ENCODE results near the gene TMC5. TPM values are rescaled to one million over a fixed set of nuclear protein-coding genes. Genes with fewer than 3 reads are reported as not detected.

TMC5 gene
- total and polyA plus RNA-seq, 2 experiments from 2014 or later, result 2.3 to 4.8 TPM

DNA sequence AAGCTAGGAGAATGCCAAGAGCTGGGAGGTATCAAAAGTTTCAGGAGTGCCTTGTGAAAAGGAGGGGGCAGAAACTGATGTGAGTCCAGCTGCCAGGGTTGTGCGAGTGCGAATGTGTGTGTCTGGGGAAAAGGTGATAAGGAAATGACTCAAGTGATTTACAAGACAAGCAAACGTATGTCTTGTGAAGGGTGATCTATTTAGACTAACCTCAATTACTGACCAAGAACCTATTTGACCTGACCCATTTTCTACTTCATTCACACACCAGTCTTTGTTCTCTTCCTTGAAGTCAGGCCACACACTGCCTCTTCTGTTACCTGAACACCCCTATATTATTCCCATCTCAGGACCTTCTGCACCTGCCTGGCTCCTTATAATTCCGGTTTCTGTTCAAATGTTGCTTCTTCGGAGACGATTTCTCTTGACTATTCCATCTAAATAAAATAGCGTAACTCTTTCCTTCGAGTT is 103.2 kb downstream of the TMC5 start (continued):
- TF ChIP-seq ZNF331 (CRISPR knock-in tag; IDR thresholded peaks at IDR 0.05; ENCODE audit: low read depth) (no peak), JUNB (IDR thresholded peaks at IDR 0.05; ENCODE audit: unreplicated experiment) (no peak), NANOG (IDR thresholded peaks at IDR 0.05; ENCODE audit: borderline replicate concordance) (no peak), POLR2AphosphoS5 (IDR thresholded peaks at IDR 0.05; ENCODE audit: low read depth) (no peak), STAT1 (IDR thresholded peaks at IDR 0.05; ENCODE audit: unreplicated experiment) (no peak), CREB1 (CRISPR knock-in tag; IDR thresholded peaks at IDR 0.05; ENCODE audit: low read depth) (no peak)
- TF ChIP-seq, protein P1, sequence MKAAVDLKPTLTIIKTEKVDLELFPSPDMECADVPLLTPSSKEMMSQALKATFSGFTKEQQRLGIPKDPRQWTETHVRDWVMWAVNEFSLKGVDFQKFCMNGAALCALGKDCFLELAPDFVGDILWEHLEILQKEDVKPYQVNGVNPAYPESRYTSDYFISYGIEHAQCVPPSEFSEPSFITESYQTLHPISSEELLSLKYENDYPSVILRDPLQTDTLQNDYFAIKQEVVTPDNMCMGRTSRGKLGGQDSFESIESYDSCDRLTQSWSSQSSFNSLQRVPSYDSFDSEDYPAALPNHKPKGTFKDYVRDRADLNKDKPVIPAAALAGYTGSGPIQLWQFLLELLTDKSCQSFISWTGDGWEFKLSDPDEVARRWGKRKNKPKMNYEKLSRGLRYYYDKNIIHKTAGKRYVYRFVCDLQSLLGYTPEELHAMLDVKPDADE (IDR thresholded peaks at IDR 0.05), result no peak
- TF ChIP-seq, protein P2, sequence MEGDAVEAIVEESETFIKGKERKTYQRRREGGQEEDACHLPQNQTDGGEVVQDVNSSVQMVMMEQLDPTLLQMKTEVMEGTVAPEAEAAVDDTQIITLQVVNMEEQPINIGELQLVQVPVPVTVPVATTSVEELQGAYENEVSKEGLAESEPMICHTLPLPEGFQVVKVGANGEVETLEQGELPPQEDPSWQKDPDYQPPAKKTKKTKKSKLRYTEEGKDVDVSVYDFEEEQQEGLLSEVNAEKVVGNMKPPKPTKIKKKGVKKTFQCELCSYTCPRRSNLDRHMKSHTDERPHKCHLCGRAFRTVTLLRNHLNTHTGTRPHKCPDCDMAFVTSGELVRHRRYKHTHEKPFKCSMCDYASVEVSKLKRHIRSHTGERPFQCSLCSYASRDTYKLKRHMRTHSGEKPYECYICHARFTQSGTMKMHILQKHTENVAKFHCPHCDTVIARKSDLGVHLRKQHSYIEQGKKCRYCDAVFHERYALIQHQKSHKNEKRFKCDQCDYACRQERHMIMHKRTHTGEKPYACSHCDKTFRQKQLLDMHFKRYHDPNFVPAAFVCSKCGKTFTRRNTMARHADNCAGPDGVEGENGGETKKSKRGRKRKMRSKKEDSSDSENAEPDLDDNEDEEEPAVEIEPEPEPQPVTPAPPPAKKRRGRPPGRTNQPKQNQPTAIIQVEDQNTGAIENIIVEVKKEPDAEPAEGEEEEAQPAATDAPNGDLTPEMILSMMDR (conservative IDR thresholded peaks at IDR 0.05; ENCODE audit: low read depth in 2 of 2), result no peak

GRCh38 chr16:19521471-19522396 is 104.1 kb downstream of the TMC5 start, which contains the start of gene GDE1:
GDE1 (minus strand) TSS chr16:19522098; CDS start chr16:19521964, 134 bp downstream.
- TF ChIP-seq POLR2AphosphoS5 (IDR thresholded peaks at IDR 0.05; ENCODE audit: low read depth) (peak; percentile 91), EZH2phosphoT487 (IDR thresholded peaks at IDR 0.05; ENCODE audit: unreplicated experiment) (no peak), ZNF114 (CRISPR knock-in tag; IDR thresholded peaks at IDR 0.05) (no peak), CREB1 (CRISPR knock-in tag; IDR thresholded peaks at IDR 0.05; ENCODE audit: low read depth) (peak; percentile 47; the same call in 1 of the 2 replicates)
- TF ChIP-seq, protein P1 (IDR thresholded peaks at IDR 0.05), result 0 out of 2 replicates have a peak, but pooled peaks have one; percentile 28
- TF ChIP-seq, protein P2 (conservative IDR thresholded peaks at IDR 0.05; ENCODE audit: low read depth in 2 of 2), result peak in 1 of 2 experiments; percentile 46; a peak in 2 of 4 replicates
- peaks cover 18% of the 10 kb centered on the region for H4K20me1 ChIP-seq (replicated peaks; ENCODE audit: insufficient read depth)
- H3K4me1 ChIP-seq (ENCODE audit: insufficient read depth), result peaks cover 30% of the 10 kb centered on the region
- peaks cover 63% of the 10 kb centered on the region for H3K79me2 ChIP-seq (replicated peaks; ENCODE audit: insufficient read depth)
- peak within 1 kb of the TSS; percentile 33; the same call in 1 of the 2 replicates for H2AFZ ChIP-seq
- ATAC-seq (peak; percentile 82), DNase-seq (ENCODE audit: low spot score) (peak; percentile 98)
- no peaks in the 10 kb centered on the region for H3K27me3 ChIP-seq (ENCODE audit: insufficient read depth)
- H3K36me3 ChIP-seq (ENCODE audit: insufficient read depth), result peaks cover 5% of the 10 kb centered on the region; the same call in 1 of the 2 replicates
- Mint-ChIP-seq H3K27me3 (ENCODE audit: insufficient read depth, low read depth, poor library complexity) (peaks cover 3% of the 10 kb centered on the region), H3K4me1 (peaks cover 31% of the 10 kb centered on the region), H3K9me3 (no peaks in the 10 kb centered on the region), H3K36me3 (ENCODE audit: low read depth) (peaks cover 8% of the 10 kb centered on the region), H3K27ac (peak within 1 kb of the TSS; percentile 85), H3K4me3 (peak within 1 kb of the TSS; percentile 94)
- peak within 1 kb of the TSS; percentile 91 for H3K4me3 ChIP-seq
- H3K27ac ChIP-seq (ENCODE audit: low read depth), result peak within 1 kb of the TSS; percentile 34; the same call in 1 of the 2 replicates
- no peaks in the 10 kb centered on the region for H3F3A ChIP-seq (replicated peaks; ENCODE audit: low read depth)
- H3K9me2 ChIP-seq (ENCODE audit: insufficient read depth), result no peaks in the 10 kb centered on the region
- peak within 1 kb of the TSS; percentile 94 for H3K4me2 ChIP-seq
